A549 (cell line): ENCODE results near the gene CXCL17. TPM values are rescaled to one million over a fixed set of nuclear protein-coding genes. Genes with fewer than 3 reads are reported as not detected.

ENCODE experiments used
- ATAC-seq, 2 experiments: fragments of 200-7000 bp in 1 of 2; fragments of >200 bp in 1 of 2; cut with Nextera tagmentation in 1 of 2; cut with Tn5 transposase in 1 of 2; 3 replicates each; pipeline versions ENCODE4 v1.8.0 to v1.9.1; 2018 to 2020; ENCODE audit warnings: mild to moderate bottlenecking in 1 of 2, moderate library complexity in 1 of 2
- CTCF ChIA-PET: fragments of 300-600 bp; sonication (Branson Sonifier 250); formaldehyde crosslinking; extraction: SDS; loops from one replicate; lab custom pipeline; 2021; ENCODE audit warnings: antibody characterized with exemption, inconsistent platforms; lab: Yijun Ruan, JAX
- POLR2A ChIA-PET: fragments of 350-600 bp; formaldehyde crosslinking; extraction: SDS; loops from one replicate; lab custom pipeline; 2021; ENCODE audit warnings: antibody characterized with exemption, inconsistent platforms; lab: Yijun Ruan, JAX
- DNase-seq, 2 experiments: peaks; one replicate each; pipeline versions ENCODE4 v3.0.0 to v3.0.0-alpha.2; 2011 to 2016; ENCODE audit warnings: low read depth in 1 of 2, low spot score in 1 of 2
- FAIRE-seq: peaks from 2 replicates; lab custom pipeline; 2011; peaks lifted over from hg19 to GRCh38; lab: Jason Lieb, UNC
- H3K27ac ChIP-seq, 2 experiments: fragments of >200 bp; sonication (Bioruptor Twin); formaldehyde crosslinking; 3 replicates each; pipeline ENCODE4 v1.5.1; 2016 to 2017
- H3K4me1 ChIP-seq: fragments of >200 bp; sonication (Bioruptor Twin); formaldehyde crosslinking; 3 replicates; pipeline ENCODE4 v1.6.1; 2016
- H3K4me2 ChIP-seq: fragments of >200 bp; sonication (Bioruptor Twin); formaldehyde crosslinking; 3 replicates; pipeline ENCODE4 v1.6.1; 2016
- H3K4me3 ChIP-seq: fragments of >200 bp; sonication (Bioruptor Twin); formaldehyde crosslinking; 3 replicates; pipeline ENCODE4 v1.5.1; 2016
- H3K9me3 ChIP-seq: fragments of >200 bp; sonication (Bioruptor Twin); formaldehyde crosslinking; 3 replicates; pipeline ENCODE4 v1.6.1; 2016
- BHLHE40 ChIP-seq: IDR thresholded peaks from 2 replicates; pipeline ENCODE4 v1.6.1; 2012; ENCODE audit warnings: low read depth, low read length, inconsistent platforms
- CEBPB ChIP-seq, 2 experiments: fragments of >200 bp in 1 of 2; sonication (Bioruptor Twin) in 1 of 2; formaldehyde crosslinking in 1 of 2; IDR thresholded peaks; 2 replicates each; pipeline ENCODE4 v1.6.1; 2012 to 2016
- E2F6 ChIP-seq: IDR thresholded peaks from 2 replicates; pipeline ENCODE4 v1.6.1; 2012; ENCODE audit warnings: low read depth, borderline replicate concordance
- EHF ChIP-seq: fragments of 250-450 bp; sonication (Bioruptor Pico); IDR thresholded peaks from 2 replicates; pipeline ENCODE4 v1.5.0; 2020; ENCODE audit warnings: mild to moderate bottlenecking
- EHMT2 ChIP-seq: fragments of 200-600 bp; sonication (generic); IDR thresholded peaks from 2 replicates; pipeline ENCODE4 v1.6.1; 2016; ENCODE audit warnings: antibody characterized with exemption, low read depth, mild to moderate bottlenecking, moderate library complexity
- ESRRA ChIP-seq: fragments of 150-350 bp; IDR thresholded peaks from 2 replicates; pipeline ENCODE4 v1.6.1; 2014; ENCODE audit warnings: mild to moderate bottlenecking, low read length, borderline replicate concordance
- FOXS1 ChIP-seq: fragments of 250-450 bp; sonication (Bioruptor Pico); IDR thresholded peaks from 2 replicates; pipeline ENCODE4 v1.5.0; 2020; ENCODE audit warnings: mild to moderate bottlenecking, moderate library complexity
- JUNB ChIP-seq: fragments of >200 bp; sonication (Bioruptor Twin); formaldehyde crosslinking; IDR thresholded peaks from 2 replicates; pipeline ENCODE4 v1.6.1; 2016
- KDM5A ChIP-seq: fragments of 200-600 bp; sonication (generic); IDR thresholded peaks from 2 replicates; pipeline ENCODE4 v1.6.1; 2016; ENCODE audit warnings: antibody characterized with exemption, mild to moderate bottlenecking
- NPAS2 ChIP-seq: fragments of 250-450 bp; sonication (Bioruptor Pico); IDR thresholded peaks from 2 replicates; pipeline ENCODE4 v1.8.0; 2022; ENCODE audit warnings: mild to moderate bottlenecking, moderate library complexity, borderline replicate concordance
- PBX3 ChIP-seq: IDR thresholded peaks from 2 replicates; pipeline ENCODE4 v1.6.1; 2012
- RNF2 ChIP-seq: fragments of 200-600 bp; sonication (generic); IDR thresholded peaks from 2 replicates; pipeline ENCODE4 v1.6.1; 2016; ENCODE audit warnings: low read depth, mild to moderate bottlenecking, antibody characterized with exemption, moderate library complexity, borderline replicate concordance
- TP53 ChIP-seq: fragments of 250-450 bp; sonication (Bioruptor Pico); IDR thresholded peaks from 2 replicates; pipeline ENCODE4 v1.5.0; 2021; ENCODE audit warnings: mild to moderate bottlenecking, moderate library complexity
- USF2 ChIP-seq: fragments of 450-650 bp; IDR thresholded peaks from 2 replicates; pipeline ENCODE4 v1.6.1; 2014; ENCODE audit warnings: antibody characterized with exemption
- ZFP36 ChIP-seq: fragments of 450-650 bp; IDR thresholded peaks from 2 replicates; pipeline ENCODE4 v1.6.1; 2014; ENCODE audit warnings: borderline replicate concordance; ENCODE audit not compliant: partially characterized antibody
- ZSCAN20 ChIP-seq: fragments of 250-450 bp; sonication (Bioruptor Pico); IDR thresholded peaks from 2 replicates; pipeline ENCODE4 v1.8.0; 2022; ENCODE audit warnings: mild to moderate bottlenecking, moderate library complexity
- WGBS: methylation state at CpG from one replicate; pipeline ENCODE4 v1.1.6; 2017; ENCODE audit errors: missing lambda C conversion rate; 5-methylcytosine and 5-hydroxymethylcytosine counted together
- polyA plus RNA-seq, 4 experiments: library from polyadenylated mRNA; depleted of rRNA in 3 of 4; stranded (reverse); fragments of >200 nt; fragmentation: RNase III in 1 of 4; extraction: RNeasy Plus Mini Kit Qiagen cat#74134 plus additional on column Dnase treatment in 1 of 4; gene quantifications; 2 replicates in 3 of 4; 3 replicates in 1 of 4; pipeline ENCODE4 v1.2.3, GENCODE V29; 2011 to 2017

Gene CXCL17
- polyA plus RNA-seq, 2 of the 4 experiments (the other 2 are of a cell fraction) = 0.14 TPM; not detected in 1

GRCh38 chr19:42440357-42441048, 2.2 kb downstream of the CXCL17 start (continued):
- peak; percentile 52; the same call in 1 of the 2 replicates for TF ChIP-seq E2F6
- TF ChIP-seq, all 56 proteins: peak for 7

GRCh38 chr19:42436006-42436405, 6.7 kb downstream of the CXCL17 start:
- H3K27ac ChIP-seq = no peak overlapping the region
- TF ChIP-seq CEBPB (IDR thresholded peaks at IDR 0.05) (peak in 1 of 2 experiments; percentile 46; a peak in 3 of 4 replicates), TP53 (CRISPR knock-in tag) (no peak), JUNB (no peak), RNF2 (no peak), ZFP36 (no peak), FOXS1 (no peak)
- no peak for FAIRE-seq
- 60% methylated on average over 3 of the region's 3 CpGs for WGBS
- no peak for ATAC-seq
- H3K4me3 ChIP-seq = no peak overlapping the region
- DNase-seq = no peak
- POLR2A ChIA-PET = no interaction called here
- peaks cover 28% of the 10 kb centered on the region for H3K4me1 ChIP-seq
- H3K4me2 ChIP-seq = no peak overlapping the region
- CTCF ChIA-PET = interaction anchor here (0.8 to 7.0 kb wide), 10 partner anchors 11 to 328 kb away, joined by 3 to 126 read pairs (median 8); no protein-coding TSS in a partner anchor
- H3K9me3 ChIP-seq = no peaks in the 10 kb centered on the region

- ChIA-PET POLR2A (no interaction called here), CTCF (interaction anchor here (0.6 to 7.0 kb wide), 15 partner anchors 11 to 303 kb away, joined by 3 to 126 read pairs (median 7); partner anchors contain the start of gene POU2F2)
- Histone ChIP-seq H3K9me3 (no peaks in the 10 kb centered on the region), H3K4me2 (no peak overlapping the region), H3K4me1 (peaks cover 24% of the 10 kb centered on the region), H3K4me3 (no peak overlapping the region), H3K27ac (no peak overlapping the region)
- WGBS = 90% methylated on average over 6 of the region's 6 CpGs
- no peak for ATAC-seq
- no peak for DNase-seq
- no peak for FAIRE-seq
- TF ChIP-seq RNF2 = no peak
- no peak for TF ChIP-seq USF2
- TF ChIP-seq ZSCAN20 (CRISPR knock-in tag) = no peak
- no peak for TF ChIP-seq BHLHE40
- TF ChIP-seq EHF (CRISPR knock-in tag) = no peak
- TF ChIP-seq NPAS2 (CRISPR knock-in tag) = no peak
- TF ChIP-seq EHMT2 = no peak
- TF ChIP-seq ESRRA = no peak
- no peak for TF ChIP-seq KDM5A
- no peak for TF ChIP-seq PBX3
Measured at GRCh38 chr19:42435316-42435715, 7.4 kb downstream of the CXCL17 start.
